ENCODE data around the gene TMEM179B. TPM values are rescaled to one million over a fixed set of nuclear protein-coding genes. Genes with fewer than 3 reads are reported as not detected.
A peak's percentile ranks its signal among the peaks of the same experiment; 100 is the strongest.

Gene TMEM179B
- total RNA-seq, 4 donors from 2014 or later: 33.2 to 50.8 (median 44.8) TPM

GRCh38 chr11:62778441-62778840 lies 8.8 kb upstream of the TMEM179B start:
- no peak for TF ChIP-seq CTCF (IDR thresholded peaks at IDR 0.05)
- no peak for TF ChIP-seq POLR2AphosphoS5 (IDR thresholded peaks at IDR 0.05)
- TF ChIP-seq EP300 (IDR thresholded peaks at IDR 0.05): no peak
- TF ChIP-seq POLR2A (IDR thresholded peaks at IDR 0.05; ENCODE audit: low read depth): no peak
- 100% methylated on average over 2 of the region's 3 CpGs for WGBS
- no peaks in the 10 kb centered on the region for H3K9me3 ChIP-seq
- no peak for DNase-seq (ENCODE audit: extremely low spot score)
- no peaks in the 10 kb centered on the region for H3K27me3 ChIP-seq
- intact Hi-C loops (cut with DNase I): no loop called here
- no peaks in the 10 kb centered on the region for H3K4me1 ChIP-seq
- peaks cover 14 to 74% (median 70%) of the 10 kb centered on the region in 4 donors for H3K36me3 ChIP-seq
- no peak overlapping the region for H3K27ac ChIP-seq (replicated peaks in 1 of 4)
- H3K4me3 ChIP-seq: no peak overlapping the region

- WGBS: 94% methylated on average over 7 of the region's 7 CpGs
- Histone ChIP-seq H3K4me1 (peaks cover 11 to 15% (median 12%) of the 10 kb centered on the region in 4 donors), H3K27ac (replicated peaks in 1 of 4) (no peak overlapping the region), H3K27me3 (no peaks in the 10 kb centered on the region), H3K36me3 (peaks cover 0 to 56% (median 46%) of the 10 kb centered on the region in 4 donors), H3K4me3 (no peak overlapping the region), H3K9me3 (no peaks in the 10 kb centered on the region)
- no peak for DNase-seq (ENCODE audit: extremely low spot score)
- no peak for TF ChIP-seq CTCF (IDR thresholded peaks at IDR 0.05)
- TF ChIP-seq POLR2A (IDR thresholded peaks at IDR 0.05; ENCODE audit: low read depth): no peak
- no peak for TF ChIP-seq POLR2AphosphoS5 (IDR thresholded peaks at IDR 0.05)
- no peak for TF ChIP-seq EP300 (IDR thresholded peaks at IDR 0.05)
- intact Hi-C loops (cut with DNase I): no loop called here
Observed at GRCh38 chr11:62782753-62783152, 4.4 kb upstream of the TMEM179B start.

GRCh38 chr11:62786318-62787004 lies 741 bp upstream of the TMEM179B start:
- TF ChIP-seq POLR2AphosphoS5 (IDR thresholded peaks at IDR 0.05) (peak in 1 of 2 donors; percentile 80), EP300 (IDR thresholded peaks at IDR 0.05) (no peak), POLR2A (IDR thresholded peaks at IDR 0.05; ENCODE audit: low read depth) (no peak), CTCF (IDR thresholded peaks at IDR 0.05) (peak; percentile 91 to 93 (median 92))
- intact Hi-C loops (cut with DNase I): loop anchor here (1.0 kb wide), 1 partner anchor 76 kb away; no protein-coding TSS in a partner anchor
- peaks cover 0 to 46% (median 37%) of the 10 kb centered on the region in 4 donors for H3K36me3 ChIP-seq
- H3K27ac ChIP-seq (replicated peaks in 1 of 4): peak overlapping the region; percentile 94 to 98 (median 98)
- DNase-seq (ENCODE audit: extremely low spot score): peak; percentile 98
- WGBS: 3% methylated on average over 16 of the region's 51 CpGs
- peak overlapping the region; percentile 71 to 100 (median 88) for H3K4me3 ChIP-seq
- H3K9me3 ChIP-seq: no peaks in the 10 kb centered on the region
- H3K27me3 ChIP-seq: no peaks in the 10 kb centered on the region
- H3K4me1 ChIP-seq: peaks cover 41 to 52% (median 48%) of the 10 kb centered on the region in 4 donors

- no peak for DNase-seq (ENCODE audit: extremely low spot score)
- 79% methylated on average over 5 of the region's 5 CpGs for WGBS
- Histone ChIP-seq H3K4me3 (no peak overlapping the region), H3K27ac (replicated peaks in 1 of 4) (peak overlapping the region in 1 of 4 donors; percentile 94), H3K27me3 (no peaks in the 10 kb centered on the region), H3K36me3 (peaks cover 11 to 44% (median 33%) of the 10 kb centered on the region in 4 donors), H3K4me1 (peaks cover 49 to 63% (median 59%) of the 10 kb centered on the region in 4 donors), H3K9me3 (no peaks in the 10 kb centered on the region)
- intact Hi-C loops (cut with DNase I): no loop called here
- TF ChIP-seq POLR2A (IDR thresholded peaks at IDR 0.05; ENCODE audit: low read depth) (no peak), CTCF (IDR thresholded peaks at IDR 0.05) (no peak), EP300 (IDR thresholded peaks at IDR 0.05) (no peak), POLR2AphosphoS5 (IDR thresholded peaks at IDR 0.05) (no peak)
Observed at GRCh38 chr11:62788991-62789390, 1.8 kb downstream of the TMEM179B start.
